ENCODE data around the gene WNT10A.
"Not testable (repeated sequence)": the region's sequence is repeated elsewhere in the genome, so short reads cannot be mapped to it uniquely, and the experiment has no call there.

Gene WNT10A

DNA sequence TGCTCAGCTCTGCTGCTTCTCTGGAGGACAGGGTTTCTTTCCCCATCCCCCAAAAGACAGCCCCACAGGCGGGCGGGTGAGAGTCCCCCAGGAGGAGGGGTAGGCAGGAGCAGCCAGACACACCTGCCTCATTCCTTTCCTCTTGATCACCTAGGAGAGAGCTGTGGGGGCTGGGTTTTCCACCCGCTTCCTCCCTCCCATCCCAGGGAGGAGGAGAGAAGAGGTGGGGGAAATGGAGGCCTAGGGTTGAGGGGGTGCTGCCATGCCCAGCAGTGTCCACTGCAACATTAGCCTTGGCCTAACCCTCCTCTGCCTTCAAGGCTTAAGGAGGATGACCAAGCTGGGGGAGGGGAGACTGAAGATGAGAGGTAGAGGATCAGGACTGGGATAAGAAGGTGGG is 14.7 kb downstream of the WNT10A start:
- DNase-seq: no peak

DNA sequence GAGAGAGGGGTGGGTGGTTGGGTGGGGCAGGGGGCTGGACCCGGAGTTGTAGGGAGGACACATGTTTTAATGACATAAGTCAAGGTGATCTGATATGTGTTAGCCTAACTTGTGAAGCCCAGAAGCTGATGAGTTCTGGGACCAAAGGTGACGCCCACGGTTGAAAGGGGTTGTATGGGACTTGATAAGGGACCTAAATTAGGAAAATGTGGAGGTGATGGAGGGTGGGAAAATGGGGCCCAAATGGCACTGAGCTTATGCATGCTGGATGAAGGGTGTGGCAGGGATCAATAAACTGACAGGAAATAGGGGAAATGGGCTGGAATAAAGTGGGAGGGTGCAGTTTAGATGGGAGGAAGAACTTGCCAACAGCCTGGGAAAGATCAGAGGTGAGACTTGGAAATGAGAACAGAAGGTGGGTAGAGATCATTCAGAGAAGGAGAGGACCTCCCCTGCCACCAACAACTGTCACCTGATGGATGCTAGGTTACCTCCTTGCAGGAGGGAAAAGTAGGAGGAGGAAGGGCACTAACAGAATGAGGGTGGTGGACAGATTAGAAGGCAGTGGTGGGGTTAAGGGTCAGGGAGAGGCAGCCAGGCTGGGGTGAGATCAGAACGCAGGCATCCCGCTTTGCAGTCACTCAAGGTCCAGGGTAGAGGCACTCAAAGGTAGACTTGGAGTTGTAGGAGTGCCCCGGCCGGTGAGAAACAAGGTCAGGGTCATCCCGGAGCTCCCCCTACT is 15.3 kb downstream of the WNT10A start:
- DNase-seq: no peak

DNA sequence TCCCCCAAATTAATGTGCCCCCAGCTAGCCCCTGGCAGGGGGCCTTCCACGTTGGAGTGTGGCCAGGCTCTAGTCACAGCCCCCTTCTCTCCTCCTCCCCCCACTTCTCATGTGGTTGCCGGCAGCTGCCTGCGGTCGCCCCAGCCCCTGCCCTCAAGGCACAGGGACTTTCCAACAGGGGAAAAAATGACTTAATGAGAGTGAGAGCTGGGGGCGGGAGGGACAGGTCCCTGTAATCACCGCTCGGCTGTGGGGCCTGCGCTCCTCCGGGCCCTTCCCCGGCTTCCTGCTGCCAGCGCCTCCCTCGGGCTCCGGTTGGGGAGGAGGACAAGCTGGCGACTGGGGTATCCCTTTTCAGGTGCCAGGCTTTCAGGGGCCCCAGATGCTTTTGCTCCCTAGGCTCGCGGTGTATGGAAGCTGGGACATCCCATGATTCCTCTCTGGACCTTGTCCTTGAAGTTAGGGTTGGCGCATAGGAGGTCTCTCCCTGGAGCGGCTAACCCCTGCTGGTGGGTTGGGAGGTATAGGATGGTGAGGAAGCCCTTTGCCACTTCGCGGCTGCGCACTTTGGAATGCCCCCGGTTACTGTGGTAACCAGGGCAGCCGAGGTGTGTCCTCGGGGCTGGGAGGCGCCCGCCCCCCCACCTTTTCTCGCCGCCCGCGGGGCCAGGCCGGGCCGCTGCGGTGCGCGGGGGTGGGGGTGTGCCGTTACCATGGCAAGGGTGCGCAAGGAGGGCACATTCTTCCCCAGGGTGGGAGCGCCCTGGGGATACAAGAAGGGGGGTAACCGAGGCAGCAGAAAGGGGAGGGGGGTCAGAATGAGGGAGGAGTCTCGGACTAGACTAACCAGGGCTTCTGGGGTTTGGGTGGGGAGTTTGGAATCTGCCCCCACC is 16.1 kb downstream of the WNT10A start:
- peak; percentile 82 for DNase-seq

DNA sequence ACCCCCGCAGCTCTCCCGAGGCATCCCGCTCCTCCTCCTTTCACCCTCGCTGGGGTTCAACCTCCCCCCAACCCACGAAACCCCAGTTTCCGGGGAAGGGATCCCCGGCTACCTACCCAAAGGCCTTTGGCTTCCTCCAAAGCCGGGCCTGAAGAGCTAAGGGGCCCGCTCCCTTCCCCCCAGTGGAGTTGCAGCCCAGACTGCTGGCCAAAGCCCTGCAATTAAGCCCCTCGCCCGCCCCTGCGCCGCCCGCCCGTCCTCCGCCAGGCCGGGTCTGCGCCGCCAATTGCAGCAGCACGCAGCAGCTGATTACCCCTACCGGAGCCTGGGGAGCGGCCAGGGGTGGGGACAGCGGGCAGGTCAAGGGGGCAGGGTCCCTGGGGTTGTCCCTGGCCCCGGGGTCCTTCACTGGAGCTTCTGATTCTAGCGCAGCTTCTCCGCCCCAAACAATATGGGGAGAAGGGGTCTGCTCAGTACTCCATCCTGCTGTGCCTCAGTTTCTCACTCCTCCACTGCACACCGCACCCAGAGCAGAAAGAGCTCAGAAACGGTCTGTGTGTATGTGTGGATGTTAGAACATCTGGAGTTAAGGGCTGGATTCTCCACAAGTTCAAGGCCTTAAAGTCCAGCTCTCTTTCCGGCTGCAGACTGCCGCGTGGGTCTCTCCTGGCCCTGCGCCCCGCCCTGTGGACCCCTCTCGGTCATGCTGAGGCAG is 16.9 kb downstream of the WNT10A start:
- DNase-seq: no peak

DNA sequence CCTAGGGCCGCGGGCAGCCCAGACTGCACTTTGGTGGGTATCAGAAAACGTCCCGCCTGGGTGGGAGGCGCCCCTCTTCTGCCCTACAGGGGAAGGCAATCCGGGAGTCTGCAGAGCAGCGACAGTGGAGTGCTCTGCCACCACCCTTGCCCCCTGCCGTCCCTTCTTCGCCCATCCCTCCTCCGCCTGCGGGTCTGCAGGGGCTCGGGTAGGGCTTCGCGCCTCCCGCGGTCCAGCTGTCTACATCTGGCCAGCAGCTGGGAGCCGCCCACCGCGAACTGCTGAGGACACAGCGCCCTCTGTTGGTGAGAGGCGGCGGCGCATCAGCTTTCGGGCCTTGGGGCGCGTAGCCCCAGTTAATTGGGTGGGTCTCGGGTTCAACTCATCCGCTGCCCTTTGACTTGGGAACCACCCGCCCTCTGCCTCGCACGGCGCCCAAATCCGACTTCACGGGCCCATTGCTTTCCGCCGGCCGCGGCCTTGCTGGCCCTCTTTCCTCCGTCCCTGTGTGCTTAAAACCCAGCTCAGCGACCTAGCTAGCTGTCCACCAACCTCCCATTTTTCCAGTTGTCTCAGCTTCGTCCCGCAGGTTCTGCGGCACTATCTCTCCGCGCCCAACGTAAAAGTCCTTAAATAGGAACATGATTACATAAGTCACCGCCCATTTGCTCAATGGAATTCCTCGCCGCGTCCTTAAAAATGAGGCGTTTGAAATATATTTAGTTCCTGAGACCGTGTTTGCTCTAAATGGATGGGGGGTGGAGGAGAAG is 17.6 kb downstream of the WNT10A start:
- DNase-seq: peak; percentile 72

DNA sequence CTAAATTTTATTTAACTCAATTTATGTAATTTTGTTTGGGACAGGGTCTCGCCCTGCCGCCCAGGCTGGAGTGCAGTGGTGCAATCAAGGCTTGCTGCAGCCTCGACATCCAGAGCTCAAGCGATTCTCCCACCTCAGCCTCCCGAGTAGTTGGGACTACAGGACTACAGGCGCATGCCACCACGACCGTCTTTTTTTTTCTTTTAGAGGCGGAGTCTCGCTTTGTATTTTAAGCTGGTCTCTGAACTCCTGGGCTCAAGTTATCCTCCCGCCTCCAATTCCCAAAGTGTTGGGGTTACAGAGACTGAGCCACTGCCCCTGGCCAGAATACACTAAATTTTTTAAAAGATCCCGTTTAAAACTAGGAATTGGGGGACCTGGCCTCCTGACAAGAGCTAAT is 18.5 kb downstream of the WNT10A start:
- DNase-seq: no peak

DNA sequence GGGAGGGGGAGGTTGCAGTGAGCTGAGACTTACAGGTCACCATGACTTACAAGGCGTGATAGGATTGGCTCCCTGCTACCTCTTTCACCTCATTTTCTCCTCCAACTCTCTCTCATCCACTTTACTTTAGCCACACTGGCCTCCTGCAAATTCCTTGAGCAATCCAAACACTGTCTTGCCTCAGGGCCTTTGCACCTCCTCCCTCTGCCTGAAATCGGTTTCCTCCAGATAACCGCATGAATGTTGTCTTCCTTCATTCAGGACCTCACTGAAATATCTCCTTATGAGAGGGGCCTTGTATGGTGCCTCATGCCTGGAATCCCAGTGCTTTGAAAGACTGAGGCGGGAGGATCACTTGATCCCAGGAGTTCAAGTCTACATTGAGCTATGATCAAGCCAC is 21.8 kb downstream of the WNT10A start:
- no peak for DNase-seq

DNA sequence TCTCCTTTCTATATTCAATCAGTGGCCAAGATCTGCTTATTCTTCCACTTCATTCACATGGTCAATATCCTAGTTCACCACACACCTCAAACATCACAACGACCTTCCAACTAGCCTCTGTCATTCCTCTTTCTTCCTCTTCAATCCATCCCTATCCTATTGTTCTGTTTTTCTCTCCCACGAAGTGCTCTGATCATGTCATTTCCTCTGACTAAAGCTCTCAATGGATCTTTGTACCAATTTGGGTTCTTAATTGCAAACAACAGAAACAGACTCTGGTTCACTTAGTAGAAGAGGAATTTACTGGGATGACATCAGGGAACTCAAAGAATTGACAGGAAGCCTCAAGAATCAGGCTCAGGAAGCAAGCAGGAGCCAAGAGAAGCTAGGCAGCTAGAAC is 23.5 kb downstream of the WNT10A start:
- no peak for DNase-seq

DNA sequence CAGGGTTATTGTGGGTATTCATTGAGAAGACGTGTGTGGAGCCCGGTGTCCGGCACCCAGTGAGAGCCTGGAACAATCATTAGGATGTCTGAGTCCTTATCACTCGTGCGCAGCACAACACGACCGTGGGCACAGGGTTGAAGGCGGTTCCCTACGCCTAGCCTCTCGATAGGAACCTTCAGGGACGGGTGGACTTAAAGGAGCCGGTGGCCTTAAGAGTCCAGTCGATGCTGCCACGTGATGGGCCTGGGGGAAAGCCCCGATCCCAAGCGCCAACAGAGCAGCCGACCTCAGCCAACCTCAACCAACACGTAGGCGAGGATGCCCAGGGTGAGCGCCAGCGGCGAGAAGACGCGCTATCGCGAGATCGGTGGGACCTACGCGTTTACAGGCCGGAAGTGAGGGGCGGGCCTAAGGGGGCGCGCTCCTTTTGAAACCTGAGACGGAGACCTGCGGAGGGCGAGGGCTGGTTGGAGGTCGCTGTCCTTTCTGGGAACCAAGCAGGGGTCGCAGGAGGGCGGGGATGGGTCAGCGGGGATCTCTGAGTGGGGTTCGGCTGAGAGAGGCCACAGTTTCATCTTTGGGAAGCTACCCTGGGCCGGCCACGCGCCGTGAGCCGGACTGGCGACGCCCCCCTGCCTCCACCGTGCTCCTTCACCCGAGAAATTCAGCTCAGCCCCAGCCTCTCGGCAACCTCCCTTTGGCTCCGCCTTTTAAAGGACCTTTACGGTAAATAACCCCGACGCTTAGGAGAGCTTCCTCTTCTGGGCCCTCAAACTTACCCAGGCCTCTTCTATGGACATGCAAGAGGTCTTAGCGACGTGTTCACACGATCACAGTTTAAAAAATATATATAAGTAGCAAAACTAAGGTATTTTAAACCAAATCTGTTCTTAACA is 28.3 kb downstream of the WNT10A start:
- peak; percentile 80 for DNase-seq

DNA sequence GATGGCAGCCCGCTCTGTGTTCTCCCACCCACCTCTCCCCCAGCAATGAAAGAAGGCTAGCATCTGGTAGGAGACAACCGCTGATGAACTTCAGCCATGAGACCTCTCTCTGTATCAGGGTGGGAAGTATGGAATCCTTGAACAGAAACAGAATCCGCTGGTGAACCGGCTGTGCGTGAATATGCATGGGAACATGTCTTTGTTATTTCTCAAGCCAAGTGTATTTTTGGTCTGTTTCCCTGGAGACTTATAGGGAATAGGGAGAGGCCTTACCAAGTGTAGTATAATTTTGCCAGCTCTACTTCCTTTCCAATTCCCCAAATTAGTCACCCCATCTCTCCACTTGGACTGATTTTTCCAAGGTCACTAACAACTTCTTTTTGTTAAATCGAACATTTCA is 30.1 kb downstream of the WNT10A start:
- DNase-seq: no peak

DNA sequence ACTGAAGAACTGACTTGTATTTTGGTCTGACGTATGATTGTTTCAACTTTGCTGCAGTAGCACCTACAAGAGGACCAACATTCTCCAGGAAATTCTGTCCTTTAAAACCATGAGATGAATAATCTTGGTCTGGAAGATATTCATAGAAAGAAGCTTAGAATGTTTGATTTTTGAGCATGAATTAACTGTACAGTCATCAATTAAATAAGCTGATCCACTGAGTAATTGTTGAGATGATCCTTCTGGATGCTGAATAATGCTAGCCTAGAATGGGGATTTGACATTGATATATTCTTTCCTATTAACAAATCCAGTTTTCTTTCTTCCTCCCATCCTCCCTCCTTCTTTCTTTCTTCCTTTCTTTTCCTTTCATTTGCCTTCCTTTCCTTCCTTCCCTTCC is 39.9 kb downstream of the WNT10A start:
- no peak for DNase-seq

DNA sequence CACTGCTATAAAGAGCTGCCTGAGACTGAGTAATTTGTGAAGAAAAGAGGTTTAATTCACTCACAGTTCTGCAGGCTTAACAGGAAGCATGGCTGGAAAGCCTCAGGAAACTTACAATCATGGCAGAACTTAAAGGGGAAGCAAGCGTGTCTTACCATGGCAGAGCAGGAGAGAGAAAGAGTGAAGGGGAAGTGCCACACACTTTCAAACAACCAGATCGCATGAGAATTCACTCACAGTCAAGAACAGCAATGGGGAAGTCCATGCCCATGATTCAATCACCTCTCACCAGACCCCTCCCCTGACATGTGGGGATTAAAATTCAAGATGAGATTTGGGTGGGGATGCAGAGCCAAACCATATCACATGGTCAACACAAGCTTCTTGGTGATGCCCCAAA is 44.1 kb downstream of the WNT10A start:
- DNase-seq: no peak

DNA sequence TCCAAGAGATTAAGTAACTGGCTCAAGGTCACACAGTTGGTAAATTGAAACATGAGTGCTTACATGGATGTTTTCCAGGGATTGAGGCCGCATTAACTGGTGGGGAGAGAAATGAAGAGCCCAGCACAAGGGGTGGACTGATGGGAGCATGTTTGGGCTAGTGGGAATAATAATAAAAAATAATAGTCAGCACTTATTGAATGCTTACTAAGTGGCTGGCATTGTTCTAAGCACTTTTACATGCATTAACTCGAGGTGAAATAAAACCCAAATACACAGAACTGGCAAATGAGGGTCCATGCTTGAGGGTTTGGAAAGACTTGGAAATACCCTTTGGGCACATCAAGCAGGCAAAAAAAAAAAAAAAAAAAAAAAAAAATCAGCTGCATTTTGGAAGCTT is 44.8 kb downstream of the WNT10A start:
- DNase-seq: no peak

DNA sequence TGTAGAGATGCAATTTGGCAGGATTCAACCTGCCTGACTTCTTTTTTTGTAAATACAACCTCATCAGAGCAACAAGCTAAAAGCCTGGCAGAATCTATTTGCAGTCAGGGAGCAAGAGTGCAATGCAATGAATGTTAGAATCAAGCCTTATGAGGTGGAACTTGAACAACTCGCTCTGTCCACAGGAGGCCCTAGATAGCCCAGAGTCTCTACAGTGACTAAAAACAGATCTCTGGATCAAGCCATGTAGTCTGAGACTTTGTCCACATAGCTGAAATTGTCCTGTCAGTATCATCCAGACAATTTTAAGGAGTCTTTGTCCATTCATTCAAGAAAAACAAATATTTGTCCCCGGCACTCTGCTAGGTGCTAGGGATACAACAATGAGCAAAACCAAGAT is 46.8 kb downstream of the WNT10A start:
- no peak for DNase-seq

DNA sequence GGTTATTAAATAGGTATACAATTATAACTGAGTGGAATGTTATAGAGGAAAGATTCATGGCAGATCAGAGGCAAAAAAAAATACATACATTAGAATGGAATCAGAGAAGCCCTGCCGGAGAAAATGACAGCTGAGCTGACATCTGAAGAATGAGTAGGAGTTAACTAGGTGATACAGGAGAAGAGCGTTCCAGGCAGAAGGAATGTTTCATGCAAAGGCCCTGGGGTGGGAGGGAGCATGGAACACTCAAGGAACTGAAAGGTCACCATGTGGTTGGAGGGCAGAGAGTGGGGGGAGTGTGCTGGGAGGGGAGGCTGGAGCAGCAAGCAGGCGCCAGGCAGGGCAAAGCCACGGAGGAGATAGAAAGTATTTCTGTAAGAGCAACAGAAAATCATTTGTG is 47.2 kb downstream of the WNT10A start:
- DNase-seq: no peak

DNA sequence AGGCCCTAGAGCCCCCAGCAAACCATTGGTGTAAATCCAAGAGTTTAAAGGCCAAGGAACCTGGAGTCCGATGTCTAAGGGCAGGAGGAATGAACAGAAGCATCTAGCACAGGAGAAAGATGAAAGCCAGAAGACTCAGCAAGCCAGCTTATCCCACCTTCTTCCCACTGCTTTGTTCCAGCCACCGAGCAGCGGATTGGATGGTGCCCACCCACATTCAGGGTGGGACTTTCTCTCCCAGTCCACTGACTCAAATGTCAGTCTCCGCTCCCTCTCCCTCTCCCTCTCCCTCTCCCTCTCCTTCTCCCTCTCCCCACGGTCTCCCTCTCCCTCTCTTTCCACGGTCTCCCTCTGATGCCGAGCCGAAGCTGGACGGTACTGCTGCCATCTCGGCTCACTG is 49.8 kb downstream of the WNT10A start:
- not testable (repeated sequence) for DNase-seq

DNA sequence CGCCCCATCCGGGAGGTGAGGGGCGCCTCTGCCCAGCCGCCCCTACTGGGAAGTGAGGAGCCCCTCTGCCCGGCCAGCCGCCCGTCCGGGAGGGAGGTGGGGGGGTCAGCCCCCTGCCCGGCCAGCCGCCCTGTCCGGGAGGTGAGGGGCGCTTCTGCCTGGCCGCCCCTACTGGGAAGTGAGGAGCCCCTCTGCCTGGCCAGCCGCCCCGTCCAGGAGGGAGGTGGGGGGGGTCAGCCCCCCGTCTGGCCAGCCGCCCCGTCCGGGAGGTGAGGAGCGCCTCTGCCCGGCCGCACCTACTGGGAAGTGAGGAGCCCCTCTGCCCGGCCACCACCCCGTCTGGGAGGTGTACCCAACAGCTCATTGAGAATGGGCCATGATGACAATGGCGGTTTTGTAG is 51.1 kb downstream of the WNT10A start:
- DNase-seq: not testable (repeated sequence)
